NK-92 (cell line): ENCODE data around the gene TRPM7.
"Not testable (repeated sequence)": the region's sequence is repeated elsewhere in the genome, so short reads cannot be mapped to it uniquely, and the experiment has no call there.

Experiments
- DNase-seq: peaks from one replicate; lab custom pipeline; 2025; ENCODE audit not compliant: unreplicated experiment; lab: John Stamatoyannopoulos, UW

TRPM7 gene, protein sequence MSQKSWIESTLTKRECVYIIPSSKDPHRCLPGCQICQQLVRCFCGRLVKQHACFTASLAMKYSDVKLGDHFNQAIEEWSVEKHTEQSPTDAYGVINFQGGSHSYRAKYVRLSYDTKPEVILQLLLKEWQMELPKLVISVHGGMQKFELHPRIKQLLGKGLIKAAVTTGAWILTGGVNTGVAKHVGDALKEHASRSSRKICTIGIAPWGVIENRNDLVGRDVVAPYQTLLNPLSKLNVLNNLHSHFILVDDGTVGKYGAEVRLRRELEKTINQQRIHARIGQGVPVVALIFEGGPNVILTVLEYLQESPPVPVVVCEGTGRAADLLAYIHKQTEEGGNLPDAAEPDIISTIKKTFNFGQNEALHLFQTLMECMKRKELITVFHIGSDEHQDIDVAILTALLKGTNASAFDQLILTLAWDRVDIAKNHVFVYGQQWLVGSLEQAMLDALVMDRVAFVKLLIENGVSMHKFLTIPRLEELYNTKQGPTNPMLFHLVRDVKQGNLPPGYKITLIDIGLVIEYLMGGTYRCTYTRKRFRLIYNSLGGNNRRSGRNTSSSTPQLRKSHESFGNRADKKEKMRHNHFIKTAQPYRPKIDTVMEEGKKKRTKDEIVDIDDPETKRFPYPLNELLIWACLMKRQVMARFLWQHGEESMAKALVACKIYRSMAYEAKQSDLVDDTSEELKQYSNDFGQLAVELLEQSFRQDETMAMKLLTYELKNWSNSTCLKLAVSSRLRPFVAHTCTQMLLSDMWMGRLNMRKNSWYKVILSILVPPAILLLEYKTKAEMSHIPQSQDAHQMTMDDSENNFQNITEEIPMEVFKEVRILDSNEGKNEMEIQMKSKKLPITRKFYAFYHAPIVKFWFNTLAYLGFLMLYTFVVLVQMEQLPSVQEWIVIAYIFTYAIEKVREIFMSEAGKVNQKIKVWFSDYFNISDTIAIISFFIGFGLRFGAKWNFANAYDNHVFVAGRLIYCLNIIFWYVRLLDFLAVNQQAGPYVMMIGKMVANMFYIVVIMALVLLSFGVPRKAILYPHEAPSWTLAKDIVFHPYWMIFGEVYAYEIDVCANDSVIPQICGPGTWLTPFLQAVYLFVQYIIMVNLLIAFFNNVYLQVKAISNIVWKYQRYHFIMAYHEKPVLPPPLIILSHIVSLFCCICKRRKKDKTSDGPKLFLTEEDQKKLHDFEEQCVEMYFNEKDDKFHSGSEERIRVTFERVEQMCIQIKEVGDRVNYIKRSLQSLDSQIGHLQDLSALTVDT (N-terminal part only)

GRCh38 chr15:50686469-50687301 lies at the start of gene TRPM7:
Gene TRPM7 (minus strand): TSS chr15:50686797. CDS start chr15:50686533, 264 bp downstream.
- peak; percentile 52 for DNase-seq

DNA sequence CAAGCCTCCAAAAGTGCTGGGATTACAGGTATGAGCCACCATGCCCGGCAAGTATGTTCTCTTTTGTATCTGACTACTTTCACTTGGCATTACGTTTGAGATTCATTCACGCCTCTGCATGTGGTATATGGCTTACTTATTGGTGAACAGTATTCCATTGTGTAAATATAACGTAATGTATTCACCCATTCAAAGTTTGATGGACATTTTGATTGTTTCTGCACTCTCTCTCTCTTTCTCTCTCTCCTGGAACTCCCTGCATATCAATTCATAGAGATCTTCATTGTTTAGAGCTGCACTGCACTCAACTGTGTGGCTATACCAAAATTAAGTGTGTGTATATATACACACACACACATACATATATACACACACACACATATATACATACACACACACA lies 48.6 kb upstream of the TRPM7 start:
- DNase-seq, result no peak

DNA sequence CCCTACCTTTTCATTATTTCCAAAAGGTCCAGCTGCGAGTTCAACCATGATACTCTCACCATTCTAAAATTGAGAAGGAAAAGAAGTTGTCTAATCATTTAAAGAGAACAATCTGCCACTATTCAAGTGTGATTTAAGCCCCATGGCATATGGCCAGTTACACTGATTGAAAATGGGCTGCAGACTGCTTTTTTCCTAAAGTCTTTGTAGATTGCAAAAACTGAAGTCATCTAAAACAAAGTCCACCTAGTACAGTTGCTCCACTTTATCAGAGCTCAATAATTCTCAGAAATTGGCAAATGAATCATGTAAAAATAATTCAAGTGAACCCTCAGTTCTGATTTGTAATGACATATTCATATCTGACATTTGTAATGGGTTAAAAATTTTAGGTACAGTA lies 39.7 kb upstream of the TRPM7 start:
- DNase-seq, result no peak

- no peak for DNase-seq
Observed at GRCh38 chr15:50718700-50719125, 32.1 kb upstream of the TRPM7 start.

- no peak for DNase-seq
Observed at GRCh38 chr15:50712018-50712417, 25.4 kb upstream of the TRPM7 start.

DNA sequence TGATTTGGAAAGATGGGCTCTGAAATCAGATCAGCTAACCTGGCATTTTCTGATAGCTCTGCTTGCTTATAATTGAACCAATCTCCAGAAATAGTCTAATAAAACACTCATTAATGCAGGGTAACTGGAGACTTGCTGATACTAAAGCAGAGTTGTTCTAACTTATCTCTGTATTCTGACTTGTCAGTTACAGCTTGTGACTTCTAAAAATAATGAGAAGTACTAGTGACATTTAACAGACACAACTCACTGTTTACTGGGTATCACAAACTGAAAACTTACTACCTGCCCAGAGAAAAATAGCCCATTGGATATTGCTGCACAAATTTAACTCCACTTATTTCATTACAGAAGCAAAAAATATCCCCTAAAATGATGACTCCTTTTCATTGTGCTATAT lies 24.0 kb upstream of the TRPM7 start:
- DNase-seq, result no peak

GRCh38 chr15:50707878-50708427 lies 21.4 kb upstream of the TRPM7 start:
- no peak for DNase-seq

- no peak for DNase-seq
Observed at GRCh38 chr15:50702762-50703334, 16.3 kb upstream of the TRPM7 start.

DNA sequence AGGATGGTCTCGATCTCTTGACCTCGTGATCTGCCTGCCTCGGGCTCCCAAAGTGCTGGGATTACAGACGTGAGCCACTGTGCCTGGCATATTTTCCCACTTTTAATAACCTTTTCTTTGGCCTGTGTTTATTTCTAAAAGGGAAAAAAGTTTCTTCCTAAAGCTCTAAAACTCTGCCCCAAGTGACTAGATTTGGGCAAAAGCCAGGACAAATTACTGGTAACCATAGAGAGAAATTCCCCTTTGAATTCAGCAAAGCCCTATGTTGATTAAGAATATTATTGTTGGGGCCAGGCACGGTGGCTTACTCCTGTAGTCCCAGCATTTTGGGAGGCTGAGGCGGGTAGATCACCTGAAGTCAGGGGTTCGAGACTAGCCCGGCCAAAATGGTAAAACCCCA lies 11.5 kb upstream of the TRPM7 start:
- no peak for DNase-seq

GRCh38 chr15:50697109-50697797 lies 10.7 kb upstream of the TRPM7 start:
- DNase-seq, result no peak

- DNase-seq, result not testable (repeated sequence)
Observed at GRCh38 chr15:50694634-50695165, 8.1 kb upstream of the TRPM7 start.

- no peak for DNase-seq
Observed at GRCh38 chr15:50687302-50687902, 805 bp upstream of the TRPM7 start.

GRCh38 chr15:50685976-50686468 lies 575 bp downstream of the TRPM7 start:
- no peak for DNase-seq

DNA sequence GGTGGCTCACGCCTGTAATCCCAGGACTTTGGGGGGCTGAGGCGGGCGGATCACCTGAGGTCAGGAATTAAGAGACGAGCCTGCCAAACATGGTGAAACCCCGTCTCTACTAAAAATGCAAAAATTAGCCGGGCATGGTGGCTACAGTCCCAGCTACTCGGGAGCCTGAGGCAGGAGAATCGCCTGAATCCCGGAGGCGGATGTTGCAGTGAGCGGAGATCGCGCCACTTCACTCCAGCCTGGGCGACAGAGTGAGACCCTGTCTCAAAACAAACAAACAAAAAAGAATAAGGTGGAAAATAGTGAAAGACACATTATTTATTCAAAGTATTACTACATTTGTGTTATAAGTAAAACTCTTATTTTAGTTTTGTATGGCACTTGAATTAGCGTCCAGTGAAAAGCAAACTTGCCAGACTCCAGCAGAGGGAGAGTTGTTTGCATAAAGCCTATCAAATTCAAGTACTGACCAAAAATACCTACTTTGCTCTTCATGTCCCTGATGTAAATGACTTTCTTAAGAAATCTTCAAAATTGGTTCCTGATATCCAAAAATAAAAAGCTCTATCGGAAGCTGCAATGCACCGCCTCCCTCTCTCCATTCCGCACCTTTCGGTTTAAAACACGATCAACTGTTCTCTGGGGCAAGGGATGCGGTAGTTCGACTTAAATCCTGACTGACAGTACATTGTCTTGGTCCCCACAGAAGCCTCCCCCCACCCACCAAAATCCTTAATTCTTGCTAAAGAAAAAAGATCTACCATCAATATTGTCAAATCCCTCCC lies 1.2 kb downstream of the TRPM7 start:
- DNase-seq, result no peak

GRCh38 chr15:50681467-50681866 lies 5.1 kb downstream of the TRPM7 start:
- DNase-seq, result no peak

DNA sequence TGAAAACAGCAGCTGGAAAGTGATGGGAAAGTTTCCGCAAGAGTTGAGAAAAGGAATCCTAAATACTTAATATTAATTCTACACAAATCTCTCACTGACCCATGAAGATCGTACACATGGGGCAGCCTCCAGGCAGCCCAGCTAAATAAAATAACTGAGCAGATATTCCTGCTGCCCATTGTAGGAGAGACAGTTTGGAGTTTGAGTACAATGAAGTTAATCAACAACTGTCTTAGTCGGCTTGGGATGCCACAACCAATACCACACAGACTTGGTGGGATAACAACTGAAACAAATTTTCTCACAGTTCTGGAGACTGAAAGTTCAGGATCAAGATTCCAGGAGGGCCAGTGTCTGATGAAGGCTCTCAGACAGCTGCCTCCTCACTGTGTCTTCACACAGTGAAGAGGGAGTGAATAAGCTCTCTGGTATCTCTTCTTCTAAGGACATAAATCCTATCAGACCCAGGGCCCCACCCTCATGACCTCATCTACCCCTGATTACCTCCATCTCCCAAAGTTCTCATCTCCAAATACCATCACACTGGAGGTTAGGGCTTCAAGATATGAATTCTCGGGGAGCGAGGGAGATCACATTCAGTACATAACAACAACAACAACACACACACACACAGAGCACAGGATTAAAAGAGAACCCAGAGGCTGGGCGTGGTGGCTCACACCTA lies 9.7 kb downstream of the TRPM7 start:
- no peak for DNase-seq
